Measurements from ENCODE around the gene FOXL2. TPM values are rescaled to one million over a fixed set of nuclear protein-coding genes. Genes with fewer than 3 reads are reported as not detected.
A peak's percentile ranks its signal among the peaks of the same experiment; 100 is the strongest.

Gene FOXL2
- total RNA-seq, 4 donors from 2014 or later: 0.19 TPM; not detected in 3

DNA sequence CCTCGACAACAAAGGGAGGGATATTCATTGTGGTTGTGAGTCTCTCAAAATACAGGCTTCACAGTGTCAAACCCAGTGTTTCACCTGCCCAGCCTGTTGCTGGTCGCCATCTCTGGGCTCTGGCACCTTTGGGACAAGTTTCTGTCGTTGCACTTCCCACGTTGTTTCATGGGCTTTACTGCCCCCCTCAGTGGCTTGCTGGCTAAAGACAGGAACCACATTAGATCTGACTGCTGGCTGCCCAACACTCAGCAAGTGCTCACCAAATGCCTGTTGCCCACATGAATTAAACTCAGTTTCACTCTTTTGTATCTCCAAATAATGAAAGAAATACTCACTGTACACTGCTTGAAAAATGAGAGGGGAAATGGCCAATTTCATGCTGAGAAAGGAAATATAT, 27.6 kb downstream of the FOXL2 start:
- H3K4me3 ChIP-seq: no peak overlapping the region
- TF ChIP-seq CTCF (IDR thresholded peaks at IDR 0.05) (no peak), POLR2A (IDR thresholded peaks at IDR 0.05) (no peak)
- no peaks in the 10 kb centered on the region for H3K36me3 ChIP-seq
- intact Hi-C loops (cut with DNase I): loop anchor here (5.0 to 10.0 kb wide), 3 partner anchors 85 to 327 kb away; partner anchors contain the start of genes CEP70, FAIM and PIK3CB
- no peak for DNase-seq
- no peaks in the 10 kb centered on the region for H3K9me3 ChIP-seq
- H3K4me1 ChIP-seq: peaks cover 3 to 25% (median 15%) of the 10 kb centered on the region in 3 donors
- no peak overlapping the region for H3K27ac ChIP-seq
- 63% methylated on average over 4 of the region's 4 CpGs for WGBS, 2 donors
- peaks cover 0 to 8% (median 0%) of the 10 kb centered on the region in 4 donors for H3K27me3 ChIP-seq

DNA sequence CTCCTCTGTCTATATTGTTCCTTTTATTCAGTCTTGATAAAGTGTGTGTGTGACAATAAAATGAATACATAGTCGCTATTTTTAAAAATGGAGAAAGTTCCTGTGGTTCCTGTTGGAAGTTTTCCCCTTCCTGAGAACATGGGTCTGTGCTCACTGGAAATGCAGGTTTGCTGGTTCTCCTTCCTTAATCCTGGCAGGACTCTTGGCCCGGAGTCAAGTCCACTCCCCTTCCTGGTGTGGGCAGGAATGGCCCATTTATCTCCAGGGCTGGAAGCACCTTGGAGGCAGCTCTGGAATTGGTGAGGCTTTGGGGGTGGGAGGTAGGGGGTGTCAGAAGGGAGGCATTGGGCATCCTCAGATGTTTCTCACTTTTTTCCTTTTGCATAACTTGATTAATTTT, 30.1 kb downstream of the FOXL2 start:
- no peaks in the 10 kb centered on the region for H3K27me3 ChIP-seq
- peak overlapping the region in 1 of 4 donors; percentile 93 for H3K27ac ChIP-seq
- intact Hi-C loops (cut with DNase I): loop anchor here (2.0 to 10.0 kb wide), 4 partner anchors 82 to 325 kb away; partner anchors contain the start of genes CEP70, FAIM and PIK3CB
- H3K4me1 ChIP-seq: peaks cover 3 to 27% (median 15%) of the 10 kb centered on the region in 3 donors
- 17 to 30% methylated on average over 1 to 2 of the region's 2 CpGs for WGBS, 2 donors
- no peaks in the 10 kb centered on the region for H3K9me3 ChIP-seq
- no peak for DNase-seq
- TF ChIP-seq CTCF (IDR thresholded peaks at IDR 0.05) (no peak), POLR2A (IDR thresholded peaks at IDR 0.05) (no peak)
- no peak overlapping the region for H3K4me3 ChIP-seq
- no peaks in the 10 kb centered on the region for H3K36me3 ChIP-seq

DNA sequence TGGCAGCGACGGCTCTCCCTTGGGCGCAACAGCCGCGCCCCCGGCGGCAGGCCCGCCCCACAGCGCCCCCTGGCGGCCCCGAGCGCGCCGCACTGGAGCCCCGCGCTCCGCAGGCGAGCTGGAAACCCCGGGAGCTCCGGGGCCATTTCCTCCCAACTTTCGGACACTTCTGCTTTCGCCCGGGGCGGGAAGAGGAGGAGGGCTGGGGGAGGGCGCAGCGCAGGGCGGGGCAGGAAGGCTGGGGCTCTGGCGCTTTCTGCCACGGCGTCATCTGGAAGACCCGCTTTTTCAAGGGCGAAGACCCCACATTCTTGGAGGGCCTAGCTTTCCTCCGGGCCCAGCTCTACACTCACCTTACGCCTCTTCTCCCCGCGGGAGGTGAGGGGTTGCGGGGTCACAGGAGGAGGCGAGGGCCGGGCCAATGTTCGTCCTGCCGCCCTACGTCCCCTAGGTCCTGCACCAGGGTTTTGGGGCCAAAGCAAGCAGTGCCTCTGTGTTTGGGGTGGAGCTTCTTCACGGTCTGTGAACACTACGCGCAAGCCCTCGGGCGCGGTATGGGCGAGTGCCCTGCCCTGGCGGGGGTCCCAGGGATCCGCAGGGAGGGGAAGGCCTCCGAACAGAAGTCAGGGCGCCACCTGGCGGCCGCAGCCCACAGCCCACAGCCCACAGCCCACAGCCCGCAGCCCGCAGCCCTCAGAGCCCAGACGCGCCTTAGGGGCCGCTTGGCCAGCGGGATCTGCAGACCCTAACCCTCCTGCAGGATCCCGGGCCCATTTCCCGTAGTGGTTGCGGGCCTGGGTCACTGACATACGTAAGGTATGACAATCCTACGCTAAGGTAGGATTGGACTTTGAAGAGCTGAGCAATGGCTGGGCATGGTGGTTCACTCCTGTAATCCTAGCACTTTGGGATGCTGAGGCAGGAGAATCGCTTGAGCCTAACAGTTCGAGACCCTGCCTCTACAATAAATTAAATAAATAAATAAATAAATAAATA, 31.1 kb downstream of the FOXL2 start:
- WGBS, 2 donors: 0 to 3% methylated on average over 6 to 7 of the region's 68 CpGs
- intact Hi-C loops (cut with DNase I): loop anchor here (2.0 to 10.0 kb wide), 4 partner anchors 81 to 324 kb away; partner anchors contain the start of genes CEP70, FAIM and PIK3CB
- H3K4me3 ChIP-seq: peak overlapping the region; percentile 56 to 88 (median 73)

GRCh38 chr3:138914870-138915502, 32.0 kb downstream of the FOXL2 start:
- H3K36me3 ChIP-seq: no peaks in the 10 kb centered on the region
- TF ChIP-seq CTCF (IDR thresholded peaks at IDR 0.05) (no peak), POLR2A (IDR thresholded peaks at IDR 0.05) (no peak)
- no peaks in the 10 kb centered on the region for H3K9me3 ChIP-seq
- H3K27ac ChIP-seq: peak overlapping the region; percentile 91 to 97 (median 94)
- WGBS, 2 donors: 5 to 14% methylated on average over 16 to 18 of the region's 19 CpGs
- no peak for DNase-seq
- H3K27me3 ChIP-seq: no peaks in the 10 kb centered on the region
- peak overlapping the region; percentile 56 to 88 (median 73) for H3K4me3 ChIP-seq
- intact Hi-C loops (cut with DNase I): loop anchor here (5.0 to 10.0 kb wide), 3 partner anchors 80 to 323 kb away; partner anchors contain the start of genes CEP70, FAIM and PIK3CB
- H3K4me1 ChIP-seq: peaks cover 3 to 27% (median 15%) of the 10 kb centered on the region in 3 donors

More for the DNA sequence above, 31.1 kb downstream of the FOXL2 start:
- Histone ChIP-seq H3K27me3 (no peaks in the 10 kb centered on the region), H3K9me3 (no peaks in the 10 kb centered on the region), H3K27ac (peak overlapping the region; percentile 91 to 97 (median 94)), H3K4me1 (peaks cover 3 to 27% (median 15%) of the 10 kb centered on the region in 3 donors), H3K36me3 (no peaks in the 10 kb centered on the region)
- DNase-seq: peak; percentile 55
- peak in 1 of 4 donors; percentile 11 for TF ChIP-seq POLR2A (IDR thresholded peaks at IDR 0.05)
- TF ChIP-seq CTCF (IDR thresholded peaks at IDR 0.05): peak; percentile 74 to 97 (median 94)
